Activated CD4-positive, alpha-beta T cell treated with anti-CD3 and anti-CD28 coated beads, Interleukin-2, amount 50 U/mL, for 1 hour (primary cell): ENCODE data around the gene GOLT1B.

ENCODE experiments used
- DNase-seq: peaks from one replicate; pipeline ENCODE4 v3.0.0-alpha.2; 2020

The GOLT1B gene

GRCh38 chr12:21566907-21567394 is 65.4 kb downstream of the GOLT1B start:
- no peak for DNase-seq
